DND-41 (cell line): ENCODE measurements around the gene DNAH8.
A peak's percentile ranks its signal among the peaks of the same experiment; 100 is the strongest.

Source experiments
- ATAC-seq: fragments of 200-7000 bp; cut with Tn5 transposase; 3 replicates; pipeline ENCODE4 v1.9.1; 2021; ENCODE audit warnings: low read depth; ENCODE audit not compliant: insufficient read depth
- DNase-seq: peaks from one replicate; pipeline ENCODE4 v3.0.0-alpha.2; 2020
- H2AFZ ChIP-seq: 2 replicates; pipeline ENCODE4 v1.6.0; 2012; ENCODE audit warnings: low read depth, low read length
- H3K27ac ChIP-seq: 2 replicates; pipeline ENCODE4 v1.5.1; 2012; ENCODE audit warnings: low read length, inconsistent platforms
- H3K27me3 ChIP-seq: fragments of 200-600 bp; sonication (generic); 2 replicates; pipeline ENCODE4 v1.6.0; 2012; ENCODE audit warnings: low read length, mild to moderate bottlenecking, inconsistent platforms; ENCODE audit not compliant: insufficient read depth, poor library complexity
- H3K36me3 ChIP-seq: 2 replicates; pipeline ENCODE4 v1.5.1; 2012; ENCODE audit warnings: low read length, inconsistent platforms; ENCODE audit not compliant: insufficient read depth
- H3K4me1 ChIP-seq: 2 replicates; pipeline ENCODE4 v1.5.1; 2012; ENCODE audit warnings: mild to moderate bottlenecking, low read length; ENCODE audit not compliant: insufficient read depth
- H3K4me2 ChIP-seq: 2 replicates; pipeline ENCODE4 v1.6.0; 2012; ENCODE audit warnings: mild to moderate bottlenecking, moderate library complexity, low read length, inconsistent platforms; ENCODE audit not compliant: insufficient read depth
- H3K4me3 ChIP-seq, 2 experiments: fragments of 200-600 bp in 1 of 2; shearing (Covaris generic) in 1 of 2; 2 replicates each; pipeline ENCODE4 v1.5.1; 2012 to 2016; ENCODE audit warnings: inconsistent platforms in 2 of 2, low read length in 2 of 2, mild to moderate bottlenecking in 2 of 2, low read depth in 1 of 2, moderate library complexity in 1 of 2
- H3K79me2 ChIP-seq: 2 replicates; pipeline ENCODE4 v1.6.0; 2012; ENCODE audit warnings: low read length, inconsistent platforms; ENCODE audit not compliant: insufficient read depth
- H3K9ac ChIP-seq: 2 replicates; pipeline ENCODE4 v1.6.0; 2012; ENCODE audit warnings: low read depth, mild to moderate bottlenecking, inconsistent platforms, low read length, moderate library complexity
- H3K9me3 ChIP-seq: 2 replicates; pipeline ENCODE4 v1.5.1; 2012; ENCODE audit warnings: low read length, moderate library complexity, mild to moderate bottlenecking, inconsistent platforms; ENCODE audit not compliant: insufficient read depth, severe bottlenecking
- H4K20me1 ChIP-seq: 2 replicates; pipeline ENCODE4 v1.6.0; 2012; ENCODE audit warnings: low read length; ENCODE audit not compliant: insufficient read depth
- CTCF ChIP-seq: IDR thresholded peaks from 2 replicates; pipeline ENCODE4 v1.5.1; 2012; ENCODE audit warnings: borderline replicate concordance, low read length, moderate library complexity, mild to moderate bottlenecking; ENCODE audit not compliant: poor library complexity, severe bottlenecking; ENCODE audit errors: extremely low read depth
- EZH2 ChIP-seq: IDR thresholded peaks from 3 replicates; pipeline ENCODE4 v1.6.1; 2012; ENCODE audit warnings: borderline replicate concordance, low read depth, mild to moderate bottlenecking, moderate library complexity, low read length, inconsistent platforms; ENCODE audit not compliant: severe bottlenecking

DNAH8 gene

DNA sequence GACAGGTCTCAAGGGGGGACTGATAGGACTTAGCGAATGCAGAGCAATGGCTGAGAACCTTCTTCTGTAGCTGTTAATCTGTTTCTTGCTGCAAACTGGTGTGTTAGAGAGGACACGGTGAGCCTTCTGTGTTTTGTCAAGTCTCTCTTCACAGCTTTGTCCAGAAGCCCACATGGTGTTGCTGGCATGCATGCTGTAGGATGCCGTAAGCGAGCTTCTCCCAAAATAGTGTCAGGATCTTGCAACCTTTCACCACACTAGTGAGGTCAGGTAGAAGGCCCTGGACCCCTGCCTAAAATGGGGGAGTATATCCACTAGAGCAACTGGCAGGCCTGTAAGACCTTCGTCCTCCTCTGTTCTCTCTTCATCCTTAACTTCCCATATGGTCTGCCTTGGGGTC is 281.6 kb downstream of the DNAH8 start:
- TF ChIP-seq CTCF (no peak), EZH2 (no peak)
- Histone ChIP-seq H3K36me3 (no peaks in the 10 kb centered on the region), H3K4me2 (no peak overlapping the region), H2AFZ (no peak overlapping the region), H3K4me3 (no peak overlapping the region), H3K9me3 (no peaks in the 10 kb centered on the region), H3K27ac (no peak overlapping the region), H3K4me1 (no peaks in the 10 kb centered on the region), H3K9ac (no peak overlapping the region), H3K79me2 (no peaks in the 10 kb centered on the region), H4K20me1 (peaks cover 3% of the 10 kb centered on the region; the same call in 1 of the 2 replicates), H3K27me3 (peaks cover 15% of the 10 kb centered on the region)
- ATAC-seq = no peak
- DNase-seq = no peak

GRCh38 chr6:38997128-38997761 is 282.1 kb downstream of the DNAH8 start:
- Histone ChIP-seq H3K4me2 (no peak overlapping the region), H3K79me2 (no peaks in the 10 kb centered on the region), H3K27ac (no peak overlapping the region), H2AFZ (no peak overlapping the region), H3K4me1 (no peaks in the 10 kb centered on the region), H3K9ac (no peak overlapping the region), H3K9me3 (no peaks in the 10 kb centered on the region), H4K20me1 (peaks cover 3% of the 10 kb centered on the region; the same call in 1 of the 2 replicates), H3K27me3 (peaks cover 15% of the 10 kb centered on the region), H3K36me3 (no peaks in the 10 kb centered on the region), H3K4me3 (no peak overlapping the region)
- TF ChIP-seq EZH2 (no peak), CTCF (peak; percentile 77)
- peak; percentile 66; the same call in 2 of the 3 replicates for ATAC-seq
- peak; percentile 55 for DNase-seq

DNA sequence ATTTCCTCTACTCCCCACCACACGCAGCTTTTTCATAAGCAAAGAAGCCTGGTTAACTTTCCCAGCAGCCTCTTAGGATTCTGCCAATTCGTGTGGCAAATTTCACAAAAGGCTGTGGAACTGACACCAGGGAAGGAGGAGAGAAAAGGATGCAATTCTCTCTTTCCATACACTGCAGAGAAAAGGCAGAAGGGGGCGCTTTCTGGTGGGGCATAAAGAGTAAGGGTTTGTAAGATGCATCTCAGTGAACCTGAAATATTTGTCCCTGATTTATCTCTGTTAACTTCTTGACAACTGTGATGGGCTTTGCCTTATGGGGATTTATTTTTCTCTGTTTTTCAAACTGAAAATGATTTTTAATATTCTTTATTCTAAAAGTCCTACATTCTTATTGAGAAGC is 288.0 kb downstream of the DNAH8 start:
- Histone ChIP-seq H3K4me2 (no peak overlapping the region), H4K20me1 (no peaks in the 10 kb centered on the region), H3K79me2 (no peaks in the 10 kb centered on the region), H3K36me3 (no peaks in the 10 kb centered on the region), H3K9ac (no peak overlapping the region), H3K27me3 (peaks cover 17% of the 10 kb centered on the region), H3K27ac (no peak overlapping the region), H3K4me1 (no peaks in the 10 kb centered on the region), H3K4me3 (no peak overlapping the region), H2AFZ (no peak overlapping the region), H3K9me3 (no peaks in the 10 kb centered on the region)
- no peak for TF ChIP-seq EZH2
- TF ChIP-seq CTCF = peak; percentile 37
- ATAC-seq (no peak), DNase-seq (no peak)

DNA sequence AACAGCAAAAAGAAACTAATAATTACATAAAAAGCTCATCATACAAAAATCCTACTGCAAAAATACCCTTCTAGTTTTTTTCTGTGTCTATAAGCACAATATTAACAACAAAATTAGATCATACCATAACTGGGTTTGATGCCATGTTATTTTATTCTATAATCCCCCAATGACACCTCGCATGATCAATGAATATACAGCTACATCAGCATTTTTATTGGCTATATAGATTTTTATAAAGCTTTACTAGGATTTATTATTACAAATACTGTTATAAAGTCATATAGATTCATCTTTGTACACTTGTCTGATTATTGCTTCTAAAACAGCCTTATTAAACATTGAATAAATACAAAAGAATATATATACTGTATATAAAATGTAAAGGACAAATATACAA is 288.4 kb downstream of the DNAH8 start:
- Histone ChIP-seq H3K79me2 (no peaks in the 10 kb centered on the region), H4K20me1 (no peaks in the 10 kb centered on the region), H3K4me1 (no peaks in the 10 kb centered on the region), H3K27ac (no peak overlapping the region), H3K36me3 (no peaks in the 10 kb centered on the region), H3K4me2 (no peak overlapping the region), H3K27me3 (peaks cover 17% of the 10 kb centered on the region), H3K9me3 (no peaks in the 10 kb centered on the region), H3K9ac (no peak overlapping the region), H3K4me3 (no peak overlapping the region), H2AFZ (no peak overlapping the region)
- ATAC-seq (no peak), DNase-seq (no peak)
- TF ChIP-seq CTCF = no peak
- TF ChIP-seq EZH2 = no peak
